Inferior parietal cortex (tissue), 1 donor: ENCODE data around the gene LHPP.

ENCODE experiments used
- DNase-seq: peaks from one replicate; pipeline ENCODE4 v3.0.0-alpha.2; 2016; ENCODE audit errors: extremely low spot score

Gene LHPP

GRCh38 chr10:124520558-124521428 is 59.2 kb downstream of the LHPP start:
- no peak for DNase-seq

GRCh38 chr10:124521429-124521871 is 59.8 kb downstream of the LHPP start:
- peak; percentile 54 for DNase-seq

GRCh38 chr10:124522131-124522932 is 60.7 kb downstream of the LHPP start:
- no peak for DNase-seq

- no peak for DNase-seq
These were observed 61.6 kb downstream of the LHPP start for GRCh38 chr10:124522933-124523871.

- no peak for DNase-seq
These were observed 62.3 kb downstream of the LHPP start for GRCh38 chr10:124523901-124524300.

GRCh38 chr10:124524991-124525653 is 63.5 kb downstream of the LHPP start:
- DNase-seq, result no peak

- DNase-seq, result no peak
These were observed 64.4 kb downstream of the LHPP start for GRCh38 chr10:124525751-124526600.

GRCh38 chr10:124526621-124527267 is 65.1 kb downstream of the LHPP start:
- no peak for DNase-seq

GRCh38 chr10:124527874-124528395 is 66.3 kb downstream of the LHPP start:
- DNase-seq, result no peak

GRCh38 chr10:124529661-124530214 is 68.1 kb downstream of the LHPP start:
- DNase-seq, result no peak

GRCh38 chr10:124530215-124530665 is 68.6 kb downstream of the LHPP start:
- peak; percentile 88 for DNase-seq

- no peak for DNase-seq
These were observed 69.2 kb downstream of the LHPP start for GRCh38 chr10:124530816-124531215.

GRCh38 chr10:124532106-124532641 is 70.6 kb downstream of the LHPP start:
- DNase-seq, result no peak

GRCh38 chr10:124532788-124533187 is 71.2 kb downstream of the LHPP start:
- no peak for DNase-seq

- no peak for DNase-seq
These were observed 71.6 kb downstream of the LHPP start for GRCh38 chr10:124533266-124533665.

GRCh38 chr10:124534231-124534798 is 72.7 kb downstream of the LHPP start:
- no peak for DNase-seq

GRCh38 chr10:124534826-124535601 is 73.4 kb downstream of the LHPP start:
- no peak for DNase-seq
